DOHH2 (cell line): ENCODE results near the gene S100PBP.

ENCODE experiments used
- H3F3A ChIP-seq: fragments of 200-600 bp; sonication (generic), shearing (Covaris generic); 2 replicates; pipeline ENCODE4 v1.6.0; 2016; ENCODE audit warnings: antibody characterized with exemption, mild to moderate bottlenecking; ENCODE audit not compliant: control insufficient read depth, insufficient read depth
- H3K27ac ChIP-seq: fragments of 200-600 bp; sonication (generic); 2 replicates; pipeline ENCODE4 v1.5.1; 2014; ENCODE audit warnings: low read depth, mild to moderate bottlenecking, low read length, moderate library complexity
- H3K27me3 ChIP-seq: fragments of 200-600 bp; sonication (generic); 2 replicates; pipeline ENCODE4 v1.6.1; 2014; ENCODE audit warnings: mild to moderate bottlenecking, low read length, mixed read lengths; ENCODE audit not compliant: control insufficient read depth
- H3K36me3 ChIP-seq: fragments of 200-600 bp; sonication (generic); 2 replicates; pipeline ENCODE4 v1.6.1; 2014; ENCODE audit warnings: mild to moderate bottlenecking, low read length, moderate library complexity, mixed read lengths; ENCODE audit not compliant: control insufficient read depth
- H3K4me1 ChIP-seq: fragments of 200-600 bp; sonication (generic); 2 replicates; pipeline ENCODE4 v1.6.1; 2014; ENCODE audit warnings: mild to moderate bottlenecking, low read length, mixed read lengths; ENCODE audit not compliant: control insufficient read depth
- H3K4me2 ChIP-seq: fragments of 200-600 bp; sonication (generic); 2 replicates; pipeline ENCODE4 v1.6.0; 2014; ENCODE audit warnings: mild to moderate bottlenecking, low read length, moderate library complexity
- H3K4me3 ChIP-seq: fragments of 200-600 bp; sonication (generic); 2 replicates; pipeline ENCODE4 v1.5.1; 2014; ENCODE audit warnings: mild to moderate bottlenecking, low read length, mixed read lengths
- H3K79me2 ChIP-seq: fragments of 200-600 bp; sonication (generic); 2 replicates; pipeline ENCODE4 v1.6.1; 2014; ENCODE audit warnings: mild to moderate bottlenecking, low read length, mixed read lengths; ENCODE audit not compliant: control insufficient read depth
- H3K9me2 ChIP-seq: fragments of 200-600 bp; sonication (generic); replicated peaks from 2 replicates; pipeline ENCODE4 v1.6.1; 2014; ENCODE audit warnings: mild to moderate bottlenecking, low read length, mixed read lengths; ENCODE audit not compliant: control insufficient read depth
- H3K9me3 ChIP-seq: fragments of 200-600 bp; sonication (generic); 2 replicates; pipeline ENCODE4 v1.6.1; 2014; ENCODE audit warnings: antibody characterized with exemption, low read length, mixed read lengths; ENCODE audit not compliant: control insufficient read depth, insufficient read depth
- H4K20me1 ChIP-seq: fragments of 200-600 bp; sonication (generic); 2 replicates; pipeline ENCODE4 v1.6.0; 2014; ENCODE audit warnings: low read depth, mild to moderate bottlenecking, antibody characterized with exemption, low read length, moderate library complexity; ENCODE audit not compliant: control insufficient read depth, insufficient read depth
- CTCF ChIP-seq: fragments of 200-600 bp; sonication (generic); IDR thresholded peaks from one replicate; pipeline ENCODE4 v1.5.1; 2014; ENCODE audit warnings: antibody characterized with exemption, mild to moderate bottlenecking, low read depth, low read length; ENCODE audit not compliant: poor library complexity, severe bottlenecking
- EZH2phosphoT487 ChIP-seq: fragments of 200-600 bp; sonication (generic); IDR thresholded peaks from 2 replicates; pipeline ENCODE4 v1.6.1; 2017; ENCODE audit warnings: borderline replicate concordance, mild to moderate bottlenecking, antibody characterized with exemption, low read length, moderate library complexity, mixed read lengths

The S100PBP gene

GRCh38 chr1:32897082-32898049, 79.9 kb downstream of the S100PBP start:
- Histone ChIP-seq H3K79me2 (no peaks in the 10 kb centered on the region), H4K20me1 (no peaks in the 10 kb centered on the region), H3K9me3 (no peaks in the 10 kb centered on the region), H3K4me2 (no peak overlapping the region), H3K27me3 (peaks cover 46% of the 10 kb centered on the region), H3K27ac (no peak overlapping the region), H3K4me1 (peaks cover 8% of the 10 kb centered on the region), H3K9me2 (no peaks in the 10 kb centered on the region), H3F3A (no peaks in the 10 kb centered on the region), H3K36me3 (no peaks in the 10 kb centered on the region), H3K4me3 (no peak overlapping the region)
- TF ChIP-seq EZH2phosphoT487: no peak
- no peak for TF ChIP-seq CTCF

GRCh38 chr1:32898056-32898455, 80.6 kb downstream of the S100PBP start:
- TF ChIP-seq CTCF: no peak
- TF ChIP-seq EZH2phosphoT487: no peak
- H3K9me2 ChIP-seq: no peaks in the 10 kb centered on the region
- H3K27me3 ChIP-seq: peaks cover 50% of the 10 kb centered on the region
- no peak overlapping the region for H3K4me3 ChIP-seq
- no peaks in the 10 kb centered on the region for H4K20me1 ChIP-seq
- no peak overlapping the region for H3K27ac ChIP-seq
- H3K4me2 ChIP-seq: no peak overlapping the region
- H3F3A ChIP-seq: no peaks in the 10 kb centered on the region
- peaks cover 8% of the 10 kb centered on the region for H3K4me1 ChIP-seq
- H3K9me3 ChIP-seq: no peaks in the 10 kb centered on the region
- no peaks in the 10 kb centered on the region for H3K36me3 ChIP-seq
- no peaks in the 10 kb centered on the region for H3K79me2 ChIP-seq

- Histone ChIP-seq H3K4me2 (no peak overlapping the region), H3K9me2 (no peaks in the 10 kb centered on the region), H3K36me3 (no peaks in the 10 kb centered on the region), H3K4me1 (peaks cover 8% of the 10 kb centered on the region), H3K9me3 (no peaks in the 10 kb centered on the region), H3K27ac (no peak overlapping the region), H3K27me3 (peaks cover 50% of the 10 kb centered on the region), H3F3A (no peaks in the 10 kb centered on the region), H3K4me3 (no peak overlapping the region), H3K79me2 (no peaks in the 10 kb centered on the region), H4K20me1 (no peaks in the 10 kb centered on the region)
- TF ChIP-seq CTCF: no peak
- no peak for TF ChIP-seq EZH2phosphoT487
These were observed 81.5 kb downstream of the S100PBP start for GRCh38 chr1:32898958-32899357.
